Tibial nerve (tissue), 4 donors: Measurements from ENCODE around the gene UGT1A9.

Source experiments
- EP300 ChIP-seq, 2 donors: sonication (generic); formaldehyde crosslinking; IDR thresholded peaks; one replicate each; pipeline ENCODE4 v1.6.1; 2017; ENCODE audit warnings: antibody characterized with exemption in 2 of 2, mild to moderate bottlenecking in 1 of 2
- POLR2A ChIP-seq, 2 donors: fragments of 450-650 bp; IDR thresholded peaks; one replicate each; pipeline ENCODE4 v1.6.1; 2017; ENCODE audit warnings: antibody characterized with exemption in 2 of 2, mild to moderate bottlenecking in 2 of 2, moderate library complexity in 2 of 2
- TF ChIP-seq, protein P1 (sequence below), 5 experiments: fragments of 200-600 bp in 3 of 5; fragments of 450-650 bp in 2 of 5; sonication (generic) in 3 of 5; IDR thresholded peaks; one replicate each; pipeline ENCODE4 v1.5.1; 2016 to 2019; ENCODE audit warnings: antibody characterized with exemption in 5 of 5, mild to moderate bottlenecking in 3 of 5, moderate library complexity in 2 of 5

- TF ChIP-seq, protein P1, sequence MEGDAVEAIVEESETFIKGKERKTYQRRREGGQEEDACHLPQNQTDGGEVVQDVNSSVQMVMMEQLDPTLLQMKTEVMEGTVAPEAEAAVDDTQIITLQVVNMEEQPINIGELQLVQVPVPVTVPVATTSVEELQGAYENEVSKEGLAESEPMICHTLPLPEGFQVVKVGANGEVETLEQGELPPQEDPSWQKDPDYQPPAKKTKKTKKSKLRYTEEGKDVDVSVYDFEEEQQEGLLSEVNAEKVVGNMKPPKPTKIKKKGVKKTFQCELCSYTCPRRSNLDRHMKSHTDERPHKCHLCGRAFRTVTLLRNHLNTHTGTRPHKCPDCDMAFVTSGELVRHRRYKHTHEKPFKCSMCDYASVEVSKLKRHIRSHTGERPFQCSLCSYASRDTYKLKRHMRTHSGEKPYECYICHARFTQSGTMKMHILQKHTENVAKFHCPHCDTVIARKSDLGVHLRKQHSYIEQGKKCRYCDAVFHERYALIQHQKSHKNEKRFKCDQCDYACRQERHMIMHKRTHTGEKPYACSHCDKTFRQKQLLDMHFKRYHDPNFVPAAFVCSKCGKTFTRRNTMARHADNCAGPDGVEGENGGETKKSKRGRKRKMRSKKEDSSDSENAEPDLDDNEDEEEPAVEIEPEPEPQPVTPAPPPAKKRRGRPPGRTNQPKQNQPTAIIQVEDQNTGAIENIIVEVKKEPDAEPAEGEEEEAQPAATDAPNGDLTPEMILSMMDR (IDR thresholded peaks at IDR 0.05), result no peak
- no peak for TF ChIP-seq POLR2A (IDR thresholded peaks at IDR 0.05)
- no peak for TF ChIP-seq EP300 (IDR thresholded peaks at IDR 0.05)
Measured at GRCh38 chr2:233803994-233804393, 132.3 kb downstream of the UGT1A9 start.
